GM19463 (cell line): Measurements from ENCODE around the gene OPRM1.

ENCODE experiments used
- ATAC-seq: cut with Tn5 transposase; IDR thresholded peaks from one replicate; pipeline ENCODE4 v1.9.1; 2021; ENCODE audit warnings: mild to moderate bottlenecking, moderate library complexity; ENCODE audit not compliant: unreplicated experiment

The OPRM1 gene

DNA sequence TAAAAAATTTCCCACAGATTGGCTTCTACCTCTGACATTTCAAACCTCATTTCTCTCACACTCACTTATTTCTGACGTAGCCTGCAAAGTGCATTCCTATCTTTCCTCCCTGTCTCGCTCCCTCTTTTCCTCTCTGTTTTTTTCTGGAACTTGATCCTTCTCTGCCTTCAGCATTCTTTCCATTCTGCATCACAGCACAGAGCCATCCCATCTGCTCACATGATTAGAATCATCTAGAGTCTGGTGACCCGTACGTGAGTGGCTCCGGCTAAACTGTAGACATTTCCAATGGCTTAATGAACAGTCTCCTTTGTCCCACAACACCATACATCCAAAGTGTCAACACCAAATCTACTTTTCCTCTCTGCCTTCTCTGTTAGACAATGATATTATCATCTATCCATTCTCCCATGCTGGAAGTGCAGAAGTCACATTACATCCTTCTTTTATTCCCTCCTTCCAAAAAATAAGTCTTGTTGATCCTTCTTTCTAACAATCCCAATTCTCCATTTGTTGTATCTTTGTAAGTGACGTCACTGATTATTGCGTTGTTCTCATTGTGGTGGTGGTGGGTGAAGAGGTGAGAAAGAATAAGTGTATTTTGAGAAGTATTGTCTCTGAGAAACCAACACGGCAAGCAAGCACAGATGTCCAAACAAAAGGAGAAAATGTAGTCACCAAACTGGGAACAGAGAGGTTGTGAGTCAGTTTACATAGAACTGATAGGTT, 41.6 kb downstream of the OPRM1 start:
- ATAC-seq: no peak

DNA sequence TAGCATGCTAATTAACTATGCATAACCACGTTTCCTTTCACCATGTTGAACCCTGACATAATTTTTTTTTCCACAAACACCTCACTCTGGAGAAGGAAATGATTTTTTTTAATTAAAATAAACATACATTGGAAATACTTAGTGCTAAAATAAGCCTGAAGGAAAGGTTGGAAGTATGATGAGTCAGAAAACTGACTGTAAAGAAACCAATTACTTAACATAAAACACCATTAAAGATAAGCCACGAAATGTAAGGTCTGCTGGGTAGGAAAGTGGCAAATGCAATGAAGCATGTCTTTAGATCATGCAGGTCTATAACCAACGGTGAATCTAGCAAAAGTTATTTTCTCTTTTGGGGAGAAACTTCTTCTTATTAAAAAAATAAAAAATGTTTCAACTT, 47.5 kb downstream of the OPRM1 start:
- no peak for ATAC-seq

DNA sequence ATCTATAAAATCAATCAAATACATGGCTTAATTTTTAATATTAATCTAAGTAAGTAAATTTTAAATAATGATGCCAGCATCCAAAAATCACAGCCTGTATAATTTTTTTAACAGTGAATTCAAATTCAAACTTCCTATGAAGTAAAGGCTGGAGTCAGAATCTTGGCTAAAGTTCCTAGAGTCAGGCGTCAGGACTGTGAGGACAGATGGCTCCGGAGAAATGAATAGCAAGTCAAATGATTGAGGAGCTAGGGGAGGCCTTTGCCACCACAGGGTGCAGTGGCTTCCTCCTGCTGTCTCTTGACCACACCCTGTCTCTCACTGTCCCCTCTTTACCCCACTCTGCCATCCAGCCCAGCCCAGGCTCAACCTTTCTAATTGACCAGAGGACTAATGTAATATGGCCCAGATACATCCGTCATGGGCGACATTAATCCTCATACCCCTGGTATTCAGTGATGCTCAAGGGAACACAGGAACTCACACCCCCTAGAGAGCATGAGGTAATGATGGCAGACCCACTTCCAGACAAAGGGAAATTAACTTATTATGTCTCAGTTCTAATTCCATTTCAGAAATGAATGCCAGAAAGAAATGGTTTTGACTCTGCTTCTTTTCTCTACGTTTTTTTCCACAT, 53.4 kb downstream of the OPRM1 start:
- ATAC-seq: no peak

DNA sequence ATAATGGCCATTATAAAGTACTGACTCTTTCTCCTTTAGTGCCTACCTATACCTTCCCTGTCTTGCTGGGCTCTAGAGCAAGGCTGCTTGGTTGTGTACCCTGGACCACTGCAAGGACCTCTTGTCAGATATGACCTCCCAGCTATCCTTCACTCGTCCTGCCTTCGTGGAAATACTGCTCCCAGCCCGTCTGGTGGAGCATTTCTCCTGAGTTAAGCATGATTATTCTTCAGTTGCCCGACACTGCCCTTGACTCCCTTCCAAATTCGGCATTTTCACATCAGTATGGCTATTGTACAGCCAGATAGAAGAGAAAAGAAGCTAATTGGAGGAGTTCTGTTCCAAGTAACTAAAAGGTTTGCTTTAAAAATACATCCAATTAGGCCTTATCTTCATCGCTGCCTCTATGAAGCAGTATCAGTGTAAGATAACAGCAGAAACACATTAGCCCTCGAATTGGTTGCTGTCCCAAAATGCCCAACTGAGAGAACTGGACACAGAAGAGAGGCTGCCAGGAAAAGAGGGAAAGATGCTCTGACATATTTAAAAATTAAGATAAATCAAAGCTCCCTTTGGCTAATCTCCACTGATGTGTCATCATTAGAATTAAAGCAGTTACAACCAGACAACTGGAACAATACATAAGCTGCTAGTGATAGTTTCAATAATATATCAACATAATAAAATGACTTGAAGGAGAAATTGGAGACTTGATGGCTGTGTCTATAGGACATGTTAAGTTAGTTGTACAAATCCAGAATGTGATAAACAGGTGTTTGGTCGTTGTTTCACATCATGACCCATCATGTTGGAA, 54.4 kb downstream of the OPRM1 start:
- ATAC-seq: no peak

DNA sequence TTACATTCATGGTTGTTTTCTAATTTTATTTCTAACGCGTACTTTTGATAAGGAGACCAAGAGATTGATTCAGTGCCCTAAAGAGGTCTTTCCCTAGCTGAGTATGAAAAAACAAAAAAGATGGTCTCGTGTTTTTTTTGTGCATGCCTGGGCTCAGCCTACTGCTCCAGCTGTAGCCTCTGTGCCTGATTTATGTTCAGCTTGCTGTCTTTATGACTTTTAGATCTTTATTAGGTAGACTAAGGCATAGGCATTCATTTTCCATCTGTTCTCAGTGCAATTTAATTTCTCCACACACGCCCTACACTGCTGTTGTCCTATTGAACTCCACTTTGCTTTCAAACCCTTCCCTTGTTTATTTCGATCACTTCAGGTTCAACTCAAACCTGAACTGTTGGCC, 56.5 kb downstream of the OPRM1 start:
- no peak for ATAC-seq

DNA sequence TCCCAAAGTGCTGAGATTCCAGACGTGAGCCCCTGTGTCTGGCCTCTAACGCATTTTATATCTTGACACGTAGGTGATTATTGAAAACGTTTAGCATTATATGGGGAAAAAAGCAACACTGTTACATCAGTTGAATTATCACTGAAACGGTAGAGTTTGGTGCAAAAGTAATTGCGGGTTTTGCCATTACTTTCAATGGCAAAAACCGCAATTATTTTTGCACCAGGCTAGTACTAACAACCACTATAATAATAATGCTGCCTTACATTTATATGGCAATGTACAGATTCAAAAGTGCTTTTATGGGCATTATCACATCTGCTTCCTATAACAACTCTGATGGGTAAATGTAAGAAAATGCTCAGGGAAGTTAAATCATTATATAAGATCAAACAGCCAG, 57.3 kb downstream of the OPRM1 start:
- ATAC-seq: no peak

DNA sequence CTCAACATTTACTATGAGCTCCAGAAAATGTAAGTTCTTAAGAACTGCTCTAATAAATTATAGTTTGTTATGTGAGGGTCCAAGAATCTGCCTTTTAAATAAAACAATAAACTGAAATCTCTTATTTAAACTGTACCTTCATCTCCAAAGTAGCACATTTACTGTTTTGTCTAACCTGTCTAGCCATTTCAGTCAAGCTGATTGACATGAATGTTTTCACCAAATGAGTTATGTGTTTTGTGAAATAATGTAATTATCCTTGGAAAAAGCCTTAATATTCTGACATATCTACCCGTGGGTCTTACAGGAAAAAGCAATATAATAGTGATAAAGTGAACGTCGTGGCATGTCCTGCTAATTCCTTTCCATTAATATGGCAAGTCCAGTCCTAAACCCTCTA, 57.8 kb downstream of the OPRM1 start:
- no peak for ATAC-seq

DNA sequence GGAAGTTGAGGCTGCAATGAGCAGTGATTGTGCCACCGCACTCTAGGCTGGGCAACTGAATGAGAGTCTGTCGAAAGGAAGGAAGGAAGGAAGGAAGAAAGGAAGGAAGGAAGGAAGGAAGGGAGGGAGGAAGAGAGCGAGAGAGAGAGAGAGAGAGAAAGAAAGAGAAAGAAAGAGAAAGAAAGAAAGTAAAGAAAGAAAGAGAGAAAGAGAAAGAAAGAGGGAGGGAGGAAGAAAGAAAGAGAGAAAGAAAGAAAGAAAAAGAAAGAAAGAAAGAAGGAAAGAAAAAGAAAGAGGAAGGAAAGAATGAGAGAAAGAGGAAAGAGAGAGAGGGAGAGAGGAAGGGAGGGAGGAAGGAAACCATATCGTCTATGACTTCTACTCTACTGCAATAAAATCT, 60.2 kb downstream of the OPRM1 start:
- no peak for ATAC-seq

DNA sequence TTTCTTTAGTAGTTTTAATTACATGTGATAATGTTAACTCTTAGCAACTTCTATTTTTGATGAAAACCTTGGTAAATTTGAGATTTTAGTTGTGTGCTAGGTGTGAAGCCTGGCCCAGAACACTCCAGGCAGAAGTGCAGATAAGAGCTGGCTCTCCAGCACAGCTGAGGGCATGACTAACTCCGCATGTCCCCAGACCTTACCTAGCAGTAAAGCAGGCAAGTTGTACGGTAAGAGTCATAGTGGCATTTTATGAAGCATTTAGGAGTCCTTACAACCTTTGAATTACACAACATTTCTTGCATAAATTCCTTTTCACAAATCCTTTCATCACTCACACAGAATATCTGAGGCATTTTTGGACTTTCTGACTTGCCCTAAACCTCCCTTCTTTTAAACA, 67.2 kb downstream of the OPRM1 start:
- ATAC-seq: no peak

DNA sequence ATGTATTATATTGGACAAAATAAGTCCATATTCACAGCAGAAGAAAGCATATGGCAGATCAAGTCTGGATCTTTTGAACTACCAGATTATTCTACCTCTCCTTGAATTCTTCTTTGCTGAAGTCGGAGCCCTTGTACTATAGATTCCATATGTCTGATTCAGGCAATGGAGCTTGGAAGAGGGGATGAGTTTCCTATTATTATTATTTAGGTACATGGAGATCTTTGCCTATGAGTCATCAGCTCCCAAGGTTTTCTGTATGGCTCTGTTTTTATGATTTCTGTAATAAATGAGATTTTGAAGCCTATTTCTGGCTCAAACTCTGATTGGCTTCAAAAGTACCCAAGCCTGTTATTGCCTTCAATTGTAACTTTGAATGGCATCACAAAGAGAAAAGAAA, 72.0 kb downstream of the OPRM1 start:
- no peak for ATAC-seq

DNA sequence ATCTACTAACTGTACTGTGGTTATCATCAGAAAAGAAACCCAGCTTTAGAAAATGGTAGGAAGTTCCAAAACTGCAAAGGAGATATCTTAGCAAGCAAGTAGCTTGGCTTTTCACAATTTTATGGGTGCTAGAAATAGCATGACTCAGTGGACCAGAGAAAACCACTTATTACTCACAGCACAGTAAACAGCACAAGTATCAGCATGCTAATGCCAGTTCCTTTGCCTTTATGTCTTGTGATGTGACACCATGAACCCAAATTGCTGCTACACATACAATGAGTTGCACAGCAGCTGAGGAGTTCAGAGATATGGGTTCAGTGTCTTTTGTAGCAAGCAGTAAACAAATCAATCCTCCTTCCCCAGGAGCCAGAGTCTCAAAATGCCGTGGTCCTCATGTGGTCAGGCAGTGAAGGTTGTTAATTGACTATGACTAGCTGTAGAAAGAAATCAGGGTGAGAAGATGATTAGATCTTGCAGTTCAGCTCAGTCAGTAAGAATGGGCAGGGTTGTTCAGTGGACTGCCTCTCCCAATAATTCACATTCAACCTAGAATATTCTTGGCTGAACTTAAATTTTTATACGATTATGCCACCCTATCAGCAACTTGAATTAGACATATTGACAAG, 73.3 kb downstream of the OPRM1 start:
- no peak for ATAC-seq

DNA sequence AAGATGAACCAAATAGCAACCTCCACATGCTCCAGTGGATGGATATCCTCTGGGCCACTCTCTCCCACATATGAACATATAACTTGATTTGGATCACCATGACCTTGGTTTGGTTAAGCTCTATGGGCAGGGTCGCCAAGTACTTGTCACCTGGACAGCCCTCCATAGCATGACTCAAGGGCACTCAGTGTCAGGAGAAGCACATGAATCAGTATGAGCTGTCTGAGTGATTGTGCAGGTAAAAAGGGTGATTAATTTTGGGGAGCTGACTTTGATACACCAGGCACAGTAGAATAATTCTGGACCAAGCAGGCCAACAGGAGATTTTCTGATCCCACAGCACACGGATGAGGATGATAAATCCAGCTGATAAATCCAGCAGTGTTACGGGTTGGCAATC, 74.4 kb downstream of the OPRM1 start:
- ATAC-seq: no peak

DNA sequence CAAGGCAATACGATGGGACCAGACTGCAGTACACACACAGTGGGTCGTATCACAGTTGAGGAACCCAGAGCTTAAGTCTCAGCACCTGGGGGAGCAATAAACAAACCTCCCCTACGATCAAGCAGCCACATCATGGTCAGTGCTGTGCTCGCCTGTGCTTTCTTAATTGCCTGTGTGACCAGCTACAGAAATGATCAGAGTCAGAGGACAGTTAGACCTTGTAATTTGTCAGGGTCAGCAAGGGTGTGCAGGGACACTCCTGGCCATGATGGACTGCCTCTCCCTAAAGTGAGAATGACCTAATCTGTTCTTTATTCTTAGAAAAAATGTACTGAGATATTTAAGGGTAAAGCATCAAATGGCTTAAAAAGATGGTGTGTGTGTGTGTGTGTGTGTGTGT, 78.4 kb downstream of the OPRM1 start:
- no peak for ATAC-seq

DNA sequence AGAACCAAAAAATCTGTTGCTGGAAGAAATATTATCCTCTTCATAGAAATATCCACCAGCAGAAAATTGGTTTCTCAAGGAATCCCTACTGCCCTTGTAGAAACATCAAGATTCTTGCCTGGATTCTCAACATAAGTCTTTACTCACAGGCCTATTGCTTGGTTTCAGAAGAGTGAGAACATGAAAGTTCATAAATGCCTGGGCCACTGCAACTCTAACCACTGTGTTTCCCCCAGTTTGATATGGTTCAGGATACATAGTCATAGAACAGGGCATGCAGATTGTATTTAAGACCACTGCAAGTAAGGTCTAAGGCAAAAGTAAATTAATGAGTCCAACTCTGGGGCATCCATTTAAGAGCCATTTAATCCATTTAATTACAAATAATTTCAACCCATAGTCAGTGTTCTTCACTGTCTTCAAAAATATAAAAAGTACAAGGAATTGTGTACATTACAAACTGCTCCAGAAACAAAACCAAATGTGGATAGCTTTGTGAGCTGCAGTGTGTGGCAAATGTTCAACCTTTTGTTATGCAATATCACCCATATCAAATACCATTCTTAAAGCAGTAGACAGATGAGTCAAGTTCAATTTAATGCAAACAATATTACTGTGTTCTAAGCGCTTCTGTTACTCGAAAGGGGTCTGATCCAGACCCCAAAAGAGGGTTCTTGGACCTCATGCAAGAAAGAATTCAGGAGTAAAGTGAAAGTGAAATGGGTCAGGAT, 83.3 kb downstream of the OPRM1 start:
- ATAC-seq: no peak

DNA sequence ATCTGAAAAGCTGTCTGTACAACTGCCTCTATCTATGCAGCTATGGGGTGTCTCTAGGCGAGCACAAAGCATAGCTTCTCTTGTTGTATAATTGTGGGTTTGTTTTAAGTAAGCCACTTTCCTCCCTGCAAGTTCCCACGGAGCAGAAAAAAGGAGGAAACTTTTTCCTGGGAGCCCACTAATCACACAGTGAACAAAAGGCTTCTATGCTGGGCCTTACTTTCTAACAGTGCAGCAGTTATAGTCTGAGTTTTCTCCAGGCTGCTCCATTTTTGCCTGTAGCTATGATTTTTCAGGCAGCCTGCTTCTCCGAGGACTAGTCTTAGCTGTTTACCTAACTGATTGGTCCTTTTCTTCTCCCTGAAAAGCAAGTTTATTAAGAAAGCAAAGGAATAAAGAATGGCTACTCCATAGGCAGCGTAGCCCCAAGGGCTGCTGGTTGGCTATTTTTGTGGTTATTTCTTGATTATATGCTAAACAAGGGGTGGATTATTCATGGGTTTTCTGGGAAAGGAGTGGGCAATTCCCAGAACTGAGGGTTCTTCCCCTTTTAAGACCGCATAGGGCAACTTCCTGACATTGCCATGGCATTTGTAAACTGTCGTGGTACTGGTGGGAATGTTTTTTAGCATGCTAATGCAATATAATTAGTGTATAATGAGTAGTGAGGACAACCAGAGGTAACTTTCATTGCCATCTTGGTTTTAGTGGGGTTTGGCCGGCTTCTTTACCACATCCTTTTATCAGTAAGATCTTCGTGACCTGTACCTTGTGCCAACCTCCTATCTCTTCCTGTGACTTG, 84.3 kb downstream of the OPRM1 start:
- no peak for ATAC-seq

DNA sequence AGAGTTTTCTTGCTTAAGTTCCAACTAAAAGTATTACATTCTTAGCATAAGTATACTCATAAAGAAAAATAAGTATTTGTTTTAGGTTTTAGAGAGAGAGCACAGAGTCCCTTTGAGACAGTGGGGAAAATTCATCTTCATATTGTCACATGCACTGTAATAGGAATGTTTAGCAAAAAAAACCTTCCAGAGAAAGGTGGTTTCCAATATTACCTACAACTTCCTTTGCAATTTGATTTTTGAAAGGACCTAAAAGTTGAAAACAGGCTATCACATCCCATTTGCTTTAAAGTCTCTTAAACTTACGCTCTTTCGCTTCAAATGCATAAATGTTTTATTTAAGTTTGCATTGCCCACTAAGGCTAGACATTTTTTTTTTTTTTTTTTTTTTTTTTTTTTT, 86.4 kb downstream of the OPRM1 start:
- ATAC-seq: no peak

DNA sequence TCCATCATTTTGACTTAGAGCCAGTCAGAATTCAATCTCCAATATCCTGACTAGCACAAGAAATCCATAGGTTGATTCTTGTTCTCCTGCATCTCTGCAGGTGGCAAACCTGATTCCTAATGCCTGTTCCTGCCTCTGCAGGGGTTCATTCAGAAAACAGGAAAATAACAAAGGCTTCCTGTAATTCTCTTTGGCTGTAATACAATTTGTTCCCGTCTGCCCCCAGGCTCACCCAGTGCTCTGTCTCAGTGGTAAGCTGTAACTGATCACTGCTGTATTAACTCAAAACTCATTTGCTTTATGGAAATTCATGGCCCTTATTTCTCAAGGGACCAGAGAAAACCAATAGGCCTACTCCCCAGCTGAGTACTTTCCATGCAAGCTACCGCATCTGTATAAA, 88.6 kb downstream of the OPRM1 start:
- no peak for ATAC-seq

DNA sequence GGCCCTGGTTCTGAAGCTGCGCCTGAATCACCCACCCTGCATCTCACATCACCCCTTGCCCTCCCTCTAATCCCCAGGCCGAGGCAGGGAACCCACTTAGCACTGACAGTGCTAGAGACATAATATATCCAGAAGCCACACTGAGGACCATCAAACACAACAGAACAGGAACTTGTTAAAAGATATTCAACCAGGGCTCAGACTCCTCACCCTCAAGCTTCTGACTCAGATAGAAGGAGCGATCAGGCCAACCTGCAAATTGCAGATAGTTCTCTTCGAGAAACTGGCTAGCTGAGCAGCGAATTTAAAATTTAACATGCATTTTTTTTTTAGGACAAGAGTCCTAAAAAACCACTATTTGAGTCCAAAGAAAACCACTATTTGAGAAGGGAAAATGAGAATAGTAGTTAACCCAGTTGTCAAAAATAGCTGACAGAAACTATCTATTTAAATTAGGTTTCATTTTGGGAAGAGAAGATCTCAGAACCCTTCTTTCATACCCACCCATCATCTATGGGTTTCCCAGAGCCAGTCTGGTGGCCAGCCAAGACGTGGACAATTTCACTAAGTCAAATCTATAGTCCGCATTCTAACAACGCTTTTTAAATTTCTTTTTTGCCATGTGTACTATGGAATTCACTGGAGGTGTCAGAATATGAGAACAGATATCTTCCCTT, 95.6 kb downstream of the OPRM1 start:
- no peak for ATAC-seq

DNA sequence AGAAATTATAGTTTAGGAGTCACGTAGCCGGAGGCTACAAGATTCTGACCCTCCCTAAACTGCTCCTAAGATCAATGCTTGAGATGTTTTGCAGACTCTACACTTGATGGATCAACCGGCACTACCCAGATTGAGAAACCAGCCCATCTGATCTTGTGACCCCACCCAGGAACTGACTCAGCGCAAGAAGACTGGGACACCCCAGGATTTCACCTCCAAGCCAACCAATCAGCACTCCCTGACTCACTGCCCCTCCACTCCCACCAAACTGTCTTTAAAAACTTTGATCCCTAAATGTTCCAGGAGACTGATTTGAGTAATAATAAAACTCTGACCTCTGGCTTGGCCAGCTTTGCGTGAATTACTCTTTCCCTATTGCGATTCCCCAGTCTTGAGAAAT, 99.8 kb downstream of the OPRM1 start:
- no peak for ATAC-seq

DNA sequence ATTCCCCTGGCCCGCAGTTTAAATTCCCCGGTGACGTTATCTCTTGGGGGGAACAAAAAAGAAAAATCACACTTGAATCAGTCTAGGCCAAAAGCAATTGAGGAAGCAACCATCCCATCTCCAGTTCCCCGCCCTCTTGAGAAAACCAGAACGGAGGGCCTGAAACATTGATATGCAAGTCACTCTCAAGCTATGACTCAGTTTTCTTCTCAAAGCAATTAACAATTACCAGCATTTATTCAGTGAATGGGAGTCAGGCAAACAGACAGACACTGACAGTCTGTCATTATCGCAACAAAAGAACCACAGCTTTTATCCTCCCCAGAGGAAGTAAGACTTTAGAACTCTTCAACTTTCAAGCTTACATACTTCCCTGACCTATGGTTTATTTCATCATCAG, 100.9 kb downstream of the OPRM1 start:
- ATAC-seq: no peak
